ENCODE results near the gene LRP6.
A peak's percentile ranks its signal among the peaks of the same experiment; 100 is the strongest.

LRP6 gene

GRCh38 chr12:12086973-12087692 is 179.7 kb downstream of the LRP6 start:
- no peak for TF ChIP-seq CTCF (conservative IDR thresholded peaks at IDR 0.05; ENCODE audit: low read length)
- no peak for DNase-seq (ENCODE audit: low read depth)
- no peak overlapping the region for H3K4me3 ChIP-seq (ENCODE audit: low read length)

- no peak for DNase-seq (ENCODE audit: low read depth)
- no peak for TF ChIP-seq CTCF (conservative IDR thresholded peaks at IDR 0.05; ENCODE audit: low read length)
- no peak overlapping the region for H3K4me3 ChIP-seq (ENCODE audit: low read length)
Observed at GRCh38 chr12:12086362-12086761, 180.5 kb downstream of the LRP6 start.

GRCh38 chr12:12083688-12084087 is 183.2 kb downstream of the LRP6 start:
- DNase-seq (ENCODE audit: low read depth): no peak
- no peak for TF ChIP-seq CTCF (conservative IDR thresholded peaks at IDR 0.05; ENCODE audit: low read length)
- H3K4me3 ChIP-seq (ENCODE audit: low read length): no peak overlapping the region

- no peak overlapping the region for H3K4me3 ChIP-seq (ENCODE audit: low read length)
- peak; percentile 48 for TF ChIP-seq CTCF (conservative IDR thresholded peaks at IDR 0.05; ENCODE audit: low read length)
- DNase-seq (ENCODE audit: low read depth): peak; percentile 58
Observed at GRCh38 chr12:12081836-12082497, 184.9 kb downstream of the LRP6 start.

GRCh38 chr12:12079291-12079690 is 187.6 kb downstream of the LRP6 start:
- peak; percentile 36 for DNase-seq (ENCODE audit: low read depth)
- H3K4me3 ChIP-seq (ENCODE audit: low read length): no peak overlapping the region
- no peak for TF ChIP-seq CTCF (conservative IDR thresholded peaks at IDR 0.05; ENCODE audit: low read length)

GRCh38 chr12:12072064-12072760 is 194.6 kb downstream of the LRP6 start:
- TF ChIP-seq CTCF (conservative IDR thresholded peaks at IDR 0.05; ENCODE audit: low read length): no peak
- H3K4me3 ChIP-seq (ENCODE audit: low read length): no peak overlapping the region
- DNase-seq (ENCODE audit: low read depth): no peak
